GM19239 (cell line): Measurements from ENCODE around the gene ACOT12.
A peak's percentile ranks its signal among the peaks of the same experiment; 100 is the strongest.
"Not testable (repeated sequence)": the region's sequence is repeated elsewhere in the genome, so short reads cannot be mapped to it uniquely, and the experiment has no call there.

Experiments used
- DNase-seq: peaks from one replicate; pipeline ENCODE4 v3.0.0; 2011; ENCODE audit warnings: low spot score; ENCODE audit not compliant: insufficient read length
- FAIRE-seq: peaks from 2 replicates; lab custom pipeline; 2011; peaks lifted over from hg19 to GRCh38; lab: Jason Lieb, UNC

Gene ACOT12

GRCh38 chr5:81350507-81350906, 43.4 kb downstream of the ACOT12 start:
- FAIRE-seq (no peak), DNase-seq (no peak)

GRCh38 chr5:81349161-81349560, 44.8 kb downstream of the ACOT12 start:
- no peak for DNase-seq
- no peak for FAIRE-seq

- no peak for FAIRE-seq
- DNase-seq, result no peak
Measured at GRCh38 chr5:81345411-81346003, 48.4 kb downstream of the ACOT12 start.

- FAIRE-seq (no peak), DNase-seq (no peak)
Measured at GRCh38 chr5:81344736-81345135, 49.2 kb downstream of the ACOT12 start.

- FAIRE-seq, result not testable (repeated sequence)
Measured at GRCh38 chr5:81338213-81338612, 55.7 kb downstream of the ACOT12 start.

GRCh38 chr5:81337803-81338202, 56.1 kb downstream of the ACOT12 start:
- DNase-seq (no peak), FAIRE-seq (no peak)

More at GRCh38 chr5:81338213-81338612, 55.7 kb downstream of the ACOT12 start:
- not testable (repeated sequence) for DNase-seq

GRCh38 chr5:81336556-81336955, 57.4 kb downstream of the ACOT12 start:
- DNase-seq (no peak), FAIRE-seq (no peak)

GRCh38 chr5:81335946-81336345, 58.0 kb downstream of the ACOT12 start:
- DNase-seq (no peak), FAIRE-seq (no peak)

- FAIRE-seq (no peak), DNase-seq (no peak)
Measured at GRCh38 chr5:81334304-81335061, 59.5 kb downstream of the ACOT12 start.

- DNase-seq (no peak), FAIRE-seq (no peak)
Measured at GRCh38 chr5:81326554-81326953, 67.4 kb downstream of the ACOT12 start.

- DNase-seq (no peak), FAIRE-seq (peak; percentile 23)
Measured at GRCh38 chr5:81317536-81317935, 76.4 kb downstream of the ACOT12 start.

- FAIRE-seq (peak; percentile 35), DNase-seq (no peak)
Measured at GRCh38 chr5:81316571-81316970, 77.4 kb downstream of the ACOT12 start.

- FAIRE-seq (no peak), DNase-seq (no peak)
Measured at GRCh38 chr5:81315830-81316229, 78.1 kb downstream of the ACOT12 start.

GRCh38 chr5:81315336-81315735, 78.6 kb downstream of the ACOT12 start:
- DNase-seq (no peak), FAIRE-seq (no peak)

- FAIRE-seq (no peak), DNase-seq (no peak)
Measured at GRCh38 chr5:81314581-81314980, 79.4 kb downstream of the ACOT12 start.

GRCh38 chr5:81313686-81314085, 80.2 kb downstream of the ACOT12 start:
- FAIRE-seq (no peak), DNase-seq (no peak)

GRCh38 chr5:81313278-81313677, 80.7 kb downstream of the ACOT12 start:
- DNase-seq, result no peak
- no peak for FAIRE-seq

- DNase-seq, result no peak
- FAIRE-seq, result no peak
Measured at GRCh38 chr5:81310402-81311063, 83.4 kb downstream of the ACOT12 start.

GRCh38 chr5:81308836-81309235, 85.1 kb downstream of the ACOT12 start:
- DNase-seq (no peak), FAIRE-seq (no peak)

GRCh38 chr5:81305785-81306184, 88.1 kb downstream of the ACOT12 start:
- DNase-seq (no peak), FAIRE-seq (no peak)

GRCh38 chr5:81303563-81303962, 90.4 kb downstream of the ACOT12 start:
- no peak for FAIRE-seq
- no peak for DNase-seq
